ENCODE data around the gene NT5C3A. TPM values are rescaled to one million over a fixed set of nuclear protein-coding genes. Genes with fewer than 3 reads are reported as not detected.

NT5C3A gene
- total and polyA plus RNA-seq, 2 of the 8 experiments (the other 6 are each of a cell fraction or from before 2014, with no cell fraction given): 7.5 to 22.7 TPM

DNA sequence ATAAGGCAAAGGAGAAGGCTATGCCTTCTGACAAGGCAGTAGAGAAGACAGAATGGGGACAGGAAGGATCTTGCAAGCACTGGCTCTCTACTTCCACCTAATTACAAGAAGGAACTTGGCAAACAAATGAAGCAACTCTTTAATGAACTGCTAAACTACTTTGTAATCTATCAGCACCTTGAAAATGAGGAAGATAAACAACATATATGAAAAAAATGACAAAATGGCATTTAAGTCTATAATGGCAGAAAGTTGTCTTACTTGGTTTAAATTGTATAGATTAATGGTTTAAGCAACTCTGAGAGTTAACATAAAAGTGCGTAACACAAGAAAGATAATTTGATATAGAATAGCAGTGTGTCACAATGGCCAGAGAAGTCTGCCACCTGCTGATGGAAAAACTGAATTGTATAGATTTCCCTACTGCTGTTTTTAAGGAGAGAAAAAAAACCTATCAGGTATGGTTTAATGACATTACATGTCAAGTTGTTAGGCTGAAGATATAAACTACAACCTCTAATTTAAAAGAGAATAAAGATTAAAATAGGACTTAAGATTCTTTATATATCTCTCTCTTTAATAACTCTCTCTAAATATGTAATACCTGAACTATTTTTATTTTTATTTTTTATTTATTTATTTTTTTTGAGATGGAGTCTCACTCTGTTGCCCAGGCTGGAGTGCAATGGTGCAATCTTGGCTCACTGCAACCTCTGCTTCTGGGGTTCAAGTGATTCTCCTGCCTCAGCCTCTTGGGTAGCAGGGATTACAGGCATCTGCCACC is 11.8 kb downstream of the NT5C3A start:
- H3K14ac ChIP-seq (ENCODE audit: insufficient read length): no peak overlapping the region
- no peaks in the 10 kb centered on the region; the same call in none of the 2 replicates for H3K79me1 ChIP-seq (ENCODE audit: low read depth, low read length)
- H3K9me3 ChIP-seq (ENCODE audit: insufficient read depth in 2 of 2, low read depth in 1 of 2, low read length in 1 of 2): no peaks in the 10 kb centered on the region
- no peak overlapping the region for H3K56ac ChIP-seq (replicated peaks; ENCODE audit: insufficient read length, low read depth, low read length)
- H3K4me2 ChIP-seq (ENCODE audit: insufficient read depth in 1 of 2, low read depth in 2 of 2, low read length in 2 of 2): no peak overlapping the region
- H4K5ac ChIP-seq (ENCODE audit: insufficient read length, low read depth, low read length): no peak overlapping the region
- no peaks in the 10 kb centered on the region for H3K23me2 ChIP-seq (ENCODE audit: low read depth, low read length)
- ChIA-PET POLR2A (ENCODE audit: partially characterized antibody) (no interaction called here), CTCF (ENCODE audit: partially characterized antibody) (interaction anchor here (0.6 to 2.3 kb wide), 4 partner anchors 10 to 872 kb away, joined by 3 to 10 read pairs (median 4); no protein-coding TSS in a partner anchor)
- no peak overlapping the region for H3K4ac ChIP-seq (replicated peaks; ENCODE audit: insufficient read length, low read depth, low read length)
- peaks cover 0 to 85% of the 10 kb centered on the region in 2 experiments; a peak in 3 of 4 replicates for H3K79me2 ChIP-seq (ENCODE audit: control insufficient read depth in 1 of 2, insufficient read depth in 2 of 2, low read length in 2 of 2)
- no peak overlapping the region for H3K18ac ChIP-seq (ENCODE audit: extremely low read depth, low read length)
- H4K91ac ChIP-seq (replicated peaks; ENCODE audit: insufficient read length, low read length): no peak overlapping the region
- no peak overlapping the region for H3K27ac ChIP-seq (ENCODE audit: low read depth, low read length)
- no peak for FAIRE-seq
- H3K4me1 ChIP-seq (replicated peaks in 1 of 4; ENCODE audit: control insufficient read depth in 3 of 4, insufficient read depth in 4 of 4, low read length in 3 of 4): no peaks in the 10 kb centered on the region
- whole genome bisulfite sequencing, 2 experiments (ENCODE audit: extremely low coverage in 1 of 2, insufficient coverage in 1 of 2, insufficient read length in 1 of 2, insufficient replicate concordance in 2 of 2, low coverage in 1 of 2, low lambda C conversion rate in 2 of 2, missing lambda C conversion rate in 1 of 2): 43% methylated on average over 1 of the region's 1 CpG; no CpG with 5 or more reads in 1 of the 2 experiments
- H3K36me3 ChIP-seq (ENCODE audit: control insufficient read depth in 2 of 4, insufficient read depth in 4 of 4, low read length in 3 of 4): no peaks in the 10 kb centered on the region
- H4K8ac ChIP-seq (ENCODE audit: extremely low read depth, insufficient read depth, low read length): no peak overlapping the region
- H2BK20ac ChIP-seq (ENCODE audit: low read length): no peak overlapping the region
- H3K23ac ChIP-seq (ENCODE audit: insufficient read length): no peak overlapping the region
- H3K9ac ChIP-seq (replicated peaks in 1 of 4; ENCODE audit: extremely low read depth in 1 of 4, low read depth in 3 of 4, low read length in 3 of 4): no peak overlapping the region
- H2BK15ac ChIP-seq (ENCODE audit: low read length): no peak overlapping the region
- H4K20me1 ChIP-seq (replicated peaks in 1 of 2; ENCODE audit: control insufficient read depth in 1 of 2, insufficient read depth in 2 of 2, low read length in 2 of 2): peaks cover 3 to 9% of the 10 kb centered on the region in 2 experiments
- no peak for DNase-seq (ENCODE audit: low read depth in 1 of 2, low spot score in 2 of 2)
- no peak overlapping the region for H2AK5ac ChIP-seq (ENCODE audit: low read depth, low read length)
- H2BK12ac ChIP-seq (ENCODE audit: low read depth, low read length): no peak overlapping the region
- TF ChIP-seq CTCF (IDR thresholded peaks at IDR 0.05; ENCODE audit: control extremely low read depth in 1 of 3, insufficient read depth in 1 of 3, low read depth in 1 of 3, low read length in 3 of 3) (peak in 2 of 3 experiments; percentile 26 to 44; a peak in 2 of 4 replicates), RAD21 (IDR thresholded peaks at IDR 0.05 in 1 of 2, conservative IDR thresholded peaks at IDR 0.05 in 1 of 2; ENCODE audit: low read depth in 2 of 2, low read length in 2 of 2) (peak; percentile 48 to 55), RBBP5 (IDR thresholded peaks at IDR 0.05; ENCODE audit: borderline replicate concordance, low read depth, low read length) (no peak)
- H3K27me3 ChIP-seq (replicated peaks in 1 of 4; ENCODE audit: control insufficient read depth in 3 of 4, extremely low read depth in 1 of 4, insufficient read depth in 3 of 4, low read length in 3 of 4): no peaks in the 10 kb centered on the region
- no peak overlapping the region for H3K4me3 ChIP-seq (ENCODE audit: extremely low read depth in 1 of 4, insufficient read depth in 2 of 4, low read depth in 3 of 4, low read length in 4 of 4)
- no peak overlapping the region for H2BK120ac ChIP-seq (replicated peaks; ENCODE audit: low read depth, low read length)
- no peak overlapping the region for H2BK5ac ChIP-seq (ENCODE audit: low read depth, low read length)
- no peak overlapping the region for H2AFZ ChIP-seq (ENCODE audit: low read length)

Data from H1 (cell line).